SW480 (cell line): ENCODE measurements around the gene ERICH6B.
"Not testable (repeated sequence)": the region's sequence is repeated elsewhere in the genome, so short reads cannot be mapped to it uniquely, and the experiment has no call there.

Source experiments
- DNase-seq: peaks from one replicate; pipeline ENCODE4 v3.0.0-alpha.2; 2016; ENCODE audit warnings: low spot score

ERICH6B gene

DNA sequence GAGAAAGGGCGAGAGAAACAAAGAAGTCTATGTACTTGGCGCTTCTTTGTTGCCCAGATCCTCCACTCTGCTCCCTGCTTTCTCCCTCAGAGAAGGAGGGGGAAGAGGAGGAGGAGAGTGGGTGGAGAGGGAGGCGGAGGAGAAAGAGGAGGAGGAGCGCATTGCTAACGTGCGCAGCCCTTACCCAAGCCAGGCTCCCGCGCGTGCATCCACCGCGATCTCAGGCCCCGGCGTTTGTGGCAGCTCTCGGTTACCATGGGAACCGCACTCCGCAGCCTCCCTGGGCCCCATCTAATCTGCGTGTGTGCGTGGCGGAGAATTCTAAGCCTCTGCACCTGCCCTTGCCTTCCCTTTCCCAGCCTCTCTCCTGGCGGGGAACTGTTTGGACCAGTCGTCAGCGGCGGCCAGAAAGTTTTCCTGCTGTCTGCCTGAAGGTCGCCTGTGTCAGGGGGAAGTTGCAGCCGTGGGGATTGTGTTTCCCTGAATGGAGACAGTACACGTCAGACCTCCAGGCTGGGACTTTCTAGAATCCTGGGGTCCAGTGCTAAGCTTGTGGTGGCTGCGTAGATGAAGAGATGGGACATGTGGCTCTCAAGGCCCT lies at the start of gene ERICH6B:
Gene ERICH6B (minus strand): TSS at position 239 of the 601 bp plus-strand sequence. CDS start 18,734 bp downstream, outside the sequence.
- no peak for DNase-seq

DNA sequence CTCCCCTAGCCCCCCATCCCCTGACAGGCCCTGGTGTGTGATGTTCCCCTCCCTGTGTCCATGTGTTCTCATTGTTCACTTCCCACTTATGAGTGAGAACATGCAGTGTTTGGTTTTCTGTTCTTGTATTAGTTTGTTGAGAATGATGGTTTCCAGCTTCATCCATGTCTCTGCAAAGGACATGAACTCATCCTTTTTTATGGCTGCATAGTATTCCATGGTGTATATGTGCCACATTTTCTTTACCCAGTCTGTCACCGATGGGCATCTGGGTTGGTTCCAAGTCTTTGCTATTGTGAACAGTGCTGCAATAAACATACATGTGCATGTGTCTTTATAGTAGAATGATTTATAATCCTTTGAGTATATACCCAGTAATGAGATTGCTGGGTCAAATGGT lies 47.4 kb upstream of the ERICH6B start:
- not testable (repeated sequence) for DNase-seq

DNA sequence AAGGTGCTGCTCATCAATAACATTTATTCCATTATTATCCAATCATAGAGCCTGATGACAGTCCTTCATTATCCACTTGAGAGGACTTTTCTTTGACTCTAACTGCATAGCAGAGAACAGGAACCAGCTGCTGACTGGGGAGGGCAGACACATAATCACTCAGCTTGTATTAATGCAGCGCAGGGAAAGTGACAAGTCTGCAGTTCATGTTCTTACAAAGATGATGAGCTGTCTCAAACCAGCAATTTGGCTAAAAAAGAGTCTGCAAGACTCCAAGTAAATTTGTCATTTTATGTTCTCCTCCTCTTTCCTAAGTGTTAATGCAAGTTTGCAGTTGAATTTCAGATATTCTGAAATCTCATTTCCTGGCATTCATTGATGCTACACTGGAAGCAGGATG lies 46.6 kb upstream of the ERICH6B start:
- no peak for DNase-seq

DNA sequence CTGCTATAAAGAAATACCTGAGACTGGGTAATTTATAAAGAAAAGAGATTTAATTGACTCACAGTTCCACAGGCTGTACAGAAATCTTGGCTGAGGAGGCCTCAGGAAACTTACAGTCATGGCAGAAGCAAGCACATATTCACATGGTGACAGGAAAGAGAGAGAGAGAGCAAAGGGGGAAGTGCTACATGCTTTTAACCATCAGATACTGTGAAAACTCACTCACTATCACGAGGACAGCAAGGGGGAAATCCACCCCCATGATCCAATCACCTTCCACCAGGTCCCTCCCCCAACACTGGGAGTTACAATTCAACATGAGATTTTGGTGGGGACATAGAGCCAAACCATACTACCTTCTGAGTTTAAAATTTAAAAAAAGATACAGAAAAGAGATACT lies 44.9 kb upstream of the ERICH6B start:
- not testable (repeated sequence) for DNase-seq

DNA sequence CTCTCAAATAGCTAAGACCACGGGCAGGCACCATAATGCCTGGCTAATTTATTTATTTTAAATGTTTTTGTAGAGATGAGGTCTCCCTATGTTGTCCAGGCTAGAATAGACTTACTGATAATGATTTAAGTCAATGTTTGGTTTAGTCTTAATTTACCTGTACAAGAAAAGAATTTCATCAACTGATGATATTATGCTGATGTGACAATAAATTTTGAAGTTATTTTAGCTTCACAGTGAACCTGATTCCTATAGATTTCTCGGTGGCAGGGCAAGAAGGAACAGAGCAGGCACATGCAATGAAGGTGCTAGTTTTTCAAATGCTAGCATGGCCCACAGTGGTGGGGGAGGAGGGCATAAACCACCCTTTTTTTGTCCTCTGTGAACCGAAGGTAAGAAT lies 44.0 kb upstream of the ERICH6B start:
- no peak for DNase-seq

DNA sequence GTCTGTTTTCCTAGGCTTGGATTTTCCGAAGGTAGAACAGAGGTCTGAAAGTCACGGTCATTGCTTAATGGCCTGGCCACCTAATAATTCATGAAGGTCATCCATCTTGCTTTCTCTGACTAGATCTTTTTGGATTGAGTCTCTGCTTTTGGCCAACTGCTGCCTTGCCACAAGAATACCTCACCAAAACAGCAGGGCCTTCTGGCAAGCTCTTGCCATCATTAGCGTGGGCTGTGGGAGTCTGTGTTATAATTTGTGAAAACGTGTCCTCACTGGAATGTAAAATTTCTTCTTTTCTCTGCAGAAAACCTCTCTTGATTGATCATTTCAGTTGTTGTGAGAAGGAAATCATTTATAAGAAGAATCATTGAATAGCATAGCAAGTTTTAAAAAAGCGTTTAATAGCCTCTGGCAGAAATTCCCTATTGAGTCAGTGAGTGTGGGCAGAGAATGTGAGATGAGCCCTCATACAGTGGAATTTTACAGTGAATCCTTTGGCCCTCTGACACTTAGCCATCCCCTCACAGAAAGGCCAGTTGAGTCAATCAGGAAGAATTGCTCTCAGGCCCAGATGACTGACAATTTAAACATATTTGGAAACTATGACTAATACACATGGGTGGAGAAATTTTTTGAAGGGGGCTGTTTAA lies 43.2 kb upstream of the ERICH6B start:
- no peak for DNase-seq

DNA sequence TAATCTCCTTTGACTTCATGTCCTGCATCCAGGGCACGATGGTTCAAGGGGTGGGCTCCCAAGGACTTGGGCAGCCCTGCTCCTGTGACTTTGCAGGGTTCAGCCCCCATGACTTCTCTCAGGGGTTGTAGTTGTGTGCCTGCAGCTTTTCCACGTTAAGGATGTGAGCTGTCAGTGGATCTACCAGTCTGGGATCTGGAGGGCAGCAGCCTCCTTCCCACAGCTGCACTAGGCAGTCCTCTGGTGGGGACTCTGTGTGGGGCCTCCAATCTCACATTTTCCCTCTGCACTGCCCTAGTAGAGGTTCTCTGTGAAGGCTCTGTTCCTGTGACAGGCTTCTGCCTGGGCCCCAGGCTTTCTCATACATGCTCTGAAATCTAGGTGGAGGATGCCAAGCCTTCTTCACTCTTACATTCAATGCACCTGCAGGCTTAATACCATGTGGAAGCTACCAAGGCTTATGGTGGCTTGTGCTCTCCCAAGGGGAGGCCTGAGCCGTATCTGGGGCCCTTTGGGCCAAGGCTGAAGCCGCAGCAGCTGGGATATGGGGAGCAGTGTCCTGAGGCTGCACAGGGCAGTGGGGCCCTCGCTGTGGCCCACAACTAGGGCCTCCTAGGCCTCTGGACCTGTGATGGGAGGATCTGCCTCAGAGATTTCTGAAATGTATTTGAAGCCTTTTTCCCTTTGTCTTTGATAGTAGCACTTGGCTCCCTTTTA lies 39.3 kb upstream of the ERICH6B start:
- no peak for DNase-seq

DNA sequence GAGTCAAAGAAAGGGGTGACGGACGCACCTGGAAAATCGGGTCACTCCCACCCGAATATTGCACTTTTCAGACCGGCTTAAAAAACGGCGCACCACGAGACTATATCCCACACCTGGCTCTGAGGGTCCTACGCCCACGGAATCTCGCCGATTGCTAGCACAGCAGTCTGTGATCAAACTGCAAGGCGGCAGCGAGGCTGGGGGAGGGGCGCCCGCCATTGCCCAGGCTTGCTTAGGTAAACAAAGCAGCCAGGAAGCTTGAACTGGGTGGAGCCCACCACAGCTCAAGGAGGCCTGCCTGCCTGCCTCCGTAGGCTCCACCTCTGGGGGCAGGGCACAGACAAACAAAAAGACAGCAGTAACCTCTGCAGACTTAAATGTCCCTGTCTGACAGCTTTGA lies 29.7 kb upstream of the ERICH6B start:
- not testable (repeated sequence) for DNase-seq

DNA sequence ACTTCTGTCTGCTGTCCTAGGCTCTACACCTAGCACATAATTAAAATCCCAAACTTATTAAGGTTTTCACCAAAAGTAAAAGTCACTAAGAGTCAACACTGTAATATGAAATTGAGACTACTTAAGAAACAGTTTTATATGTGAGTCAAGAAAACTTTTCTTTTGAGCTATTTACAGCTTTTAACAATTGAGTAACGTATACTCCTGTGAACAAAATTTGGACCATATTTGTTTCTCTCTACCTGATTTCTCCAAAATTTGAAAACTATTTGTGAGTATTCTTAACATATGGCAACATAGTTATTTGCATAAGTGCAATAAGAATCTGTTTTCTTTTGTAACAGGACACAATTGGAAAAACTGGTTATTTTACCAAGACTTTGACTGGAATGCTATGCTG lies 26.6 kb upstream of the ERICH6B start:
- DNase-seq, result not testable (repeated sequence)

DNA sequence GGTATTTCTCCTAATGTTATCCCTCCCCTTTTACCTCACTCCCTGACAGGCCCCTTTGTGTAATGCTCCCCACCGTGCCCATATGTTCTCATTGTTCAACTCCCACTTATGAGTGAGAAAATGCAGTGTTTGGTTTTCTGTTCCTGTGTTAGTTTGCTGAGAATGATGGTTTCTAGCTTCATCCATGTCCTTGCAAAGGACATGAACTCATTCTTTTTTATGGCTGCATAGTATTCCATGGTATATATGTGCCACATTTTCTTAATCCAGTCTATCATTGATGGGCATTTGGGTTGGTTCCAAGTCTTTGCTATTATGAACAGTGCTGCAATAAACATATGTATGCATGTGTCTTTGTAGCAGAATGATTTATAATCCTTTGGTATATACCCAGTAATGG lies 19.8 kb upstream of the ERICH6B start:
- not testable (repeated sequence) for DNase-seq

DNA sequence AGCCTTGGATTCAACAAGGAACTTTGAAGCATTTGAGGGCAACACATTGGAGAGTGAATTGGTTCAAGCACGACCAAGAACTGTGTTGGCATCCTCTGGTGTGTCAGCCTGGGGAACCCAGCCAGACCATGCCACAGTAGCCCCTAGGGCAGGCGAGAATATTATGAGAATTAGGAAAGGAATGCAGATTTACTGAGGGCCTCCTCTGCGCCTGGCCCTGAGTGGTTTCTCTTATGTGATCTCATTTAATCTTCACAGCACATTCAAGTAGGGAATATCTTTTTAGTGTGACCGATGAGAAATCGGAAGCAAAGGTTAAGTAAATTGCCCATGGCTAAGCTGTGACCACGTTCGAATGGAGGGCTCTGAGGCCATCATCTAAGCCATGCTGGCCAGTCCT lies 15.3 kb upstream of the ERICH6B start:
- no peak for DNase-seq

DNA sequence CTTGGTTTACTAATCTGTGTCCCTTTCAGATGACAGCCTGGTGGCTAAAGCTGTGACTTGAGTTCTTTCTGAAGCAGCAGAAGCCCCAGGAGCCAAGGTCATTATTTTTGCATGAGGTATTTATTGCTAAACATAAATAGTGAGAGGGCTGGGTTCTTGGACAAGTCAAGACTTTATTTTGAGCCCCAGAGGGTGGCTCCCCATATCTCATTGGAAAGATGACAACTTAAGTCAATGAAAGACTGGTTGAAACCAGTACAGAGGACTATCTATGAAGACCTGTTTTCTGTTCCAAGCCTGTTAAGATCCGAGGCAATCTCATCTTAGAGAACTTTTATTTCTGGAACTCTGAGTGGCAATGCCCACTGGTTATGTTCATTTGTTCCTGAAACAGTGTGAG lies 14.4 kb upstream of the ERICH6B start:
- no peak for DNase-seq

DNA sequence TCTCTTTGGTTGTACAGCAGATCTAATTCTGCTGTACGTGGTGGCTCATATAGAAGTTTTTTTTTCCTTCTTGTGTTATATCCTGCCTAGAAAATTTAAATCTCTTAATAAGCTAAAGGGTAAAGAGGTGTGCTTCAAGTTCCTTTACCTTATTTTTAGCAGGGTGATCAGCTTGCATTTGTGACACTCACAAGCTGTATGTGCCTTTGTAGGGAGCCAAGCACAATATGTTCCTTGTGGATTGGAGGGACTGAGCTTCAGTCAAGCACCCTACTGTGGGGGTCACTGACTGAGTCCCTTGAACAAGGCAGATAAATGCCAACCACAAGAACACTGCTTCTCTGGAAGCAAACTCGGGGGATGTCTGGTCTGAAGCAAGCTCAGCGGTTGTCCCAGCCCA lies 12.6 kb upstream of the ERICH6B start:
- no peak for DNase-seq

DNA sequence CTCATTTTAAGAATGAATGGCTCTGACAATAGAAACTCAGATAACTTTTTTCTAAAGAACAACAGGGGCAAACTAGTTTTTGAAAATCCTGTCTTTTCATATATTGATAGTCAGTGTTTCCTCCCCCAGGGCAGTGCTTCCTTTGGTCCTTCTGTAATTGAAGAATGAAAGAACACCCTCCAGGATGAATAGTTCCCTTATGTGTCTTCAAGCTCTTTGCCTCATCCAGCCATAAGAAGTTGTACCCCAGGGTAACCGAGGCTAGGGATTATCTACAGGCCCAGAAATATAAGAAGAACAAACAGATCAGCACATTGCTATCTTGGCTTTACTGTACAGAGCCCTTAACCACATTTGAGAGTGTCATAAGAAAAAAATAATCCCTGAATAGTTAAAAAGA lies 12.1 kb upstream of the ERICH6B start:
- DNase-seq, result no peak

DNA sequence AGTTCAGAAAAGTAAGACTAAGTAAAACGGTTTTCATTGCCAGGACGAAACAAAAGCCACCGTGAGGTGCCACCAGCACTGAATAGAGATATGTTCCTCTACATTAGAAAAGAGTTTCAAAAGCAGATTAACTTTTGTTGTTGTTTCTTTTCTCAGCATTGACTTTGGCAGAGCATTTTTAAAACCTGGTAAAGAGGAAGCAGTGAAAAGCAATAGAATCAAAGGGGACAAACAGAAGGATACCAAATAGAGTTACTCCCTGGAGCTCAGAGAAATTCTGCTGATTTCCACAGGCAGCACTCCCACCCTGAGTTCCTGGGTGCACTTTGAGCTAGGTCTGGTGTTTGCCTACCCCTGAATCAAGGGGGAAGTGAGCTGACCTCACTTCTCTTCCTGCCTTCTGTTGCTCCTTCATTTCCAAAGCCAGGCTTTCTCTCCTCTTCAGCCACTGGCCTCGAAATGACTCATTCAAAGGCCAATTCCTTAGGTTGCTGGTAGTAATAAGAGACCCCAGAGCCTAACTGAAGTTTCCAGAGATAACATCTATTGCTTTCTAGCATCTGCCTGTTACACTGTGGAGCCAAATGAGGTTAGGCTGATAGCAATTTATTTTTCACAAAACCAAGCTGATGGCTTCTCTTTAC lies 11.3 kb upstream of the ERICH6B start:
- no peak for DNase-seq

DNA sequence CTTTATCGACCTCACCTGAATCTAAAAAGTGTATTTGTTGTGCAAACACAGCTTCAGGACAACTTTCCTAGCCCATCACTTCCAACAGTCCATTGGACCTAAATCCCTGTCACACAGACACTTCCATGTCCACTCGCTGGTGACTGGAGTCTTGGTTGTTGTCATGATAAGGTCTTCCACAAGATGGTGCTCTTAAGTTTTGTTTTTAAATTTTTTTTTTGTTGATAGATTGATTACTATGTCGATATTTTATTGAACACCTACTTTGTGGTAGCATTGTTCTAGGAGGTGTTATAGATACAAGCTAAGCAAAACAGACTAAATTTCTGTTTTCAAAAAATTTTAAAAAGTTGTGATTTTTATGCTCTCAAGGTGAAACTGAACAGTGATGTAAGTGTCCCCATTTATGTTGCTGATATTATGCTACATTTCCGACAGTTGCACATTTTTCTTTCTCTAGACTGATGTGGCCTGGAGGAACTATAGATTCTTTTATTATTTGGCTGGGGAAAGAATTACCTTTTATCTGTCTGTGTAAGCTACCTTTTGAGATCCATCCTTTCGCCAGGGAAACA lies 8.1 kb upstream of the ERICH6B start:
- peak; percentile 33 for DNase-seq

DNA sequence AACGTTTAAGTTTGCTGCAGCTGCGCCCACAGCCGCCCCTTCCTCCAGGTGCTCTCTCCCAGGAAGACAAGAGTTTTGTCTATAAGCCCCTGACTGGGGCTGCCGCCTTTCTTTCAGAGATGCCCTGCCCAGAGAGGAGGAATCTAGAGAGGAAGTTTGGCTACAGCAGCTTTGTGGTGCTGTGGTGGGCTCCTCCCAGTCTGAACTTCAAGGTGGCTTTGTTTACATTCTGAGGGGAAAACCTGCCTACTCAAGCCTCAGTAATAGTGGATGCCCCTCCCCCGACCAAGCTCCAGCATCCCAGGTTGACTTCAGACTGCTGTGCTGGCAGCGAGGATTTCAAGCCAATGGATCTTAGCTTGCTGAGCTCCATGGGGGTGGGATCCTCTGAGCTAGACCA lies 6.4 kb upstream of the ERICH6B start:
- no peak for DNase-seq

DNA sequence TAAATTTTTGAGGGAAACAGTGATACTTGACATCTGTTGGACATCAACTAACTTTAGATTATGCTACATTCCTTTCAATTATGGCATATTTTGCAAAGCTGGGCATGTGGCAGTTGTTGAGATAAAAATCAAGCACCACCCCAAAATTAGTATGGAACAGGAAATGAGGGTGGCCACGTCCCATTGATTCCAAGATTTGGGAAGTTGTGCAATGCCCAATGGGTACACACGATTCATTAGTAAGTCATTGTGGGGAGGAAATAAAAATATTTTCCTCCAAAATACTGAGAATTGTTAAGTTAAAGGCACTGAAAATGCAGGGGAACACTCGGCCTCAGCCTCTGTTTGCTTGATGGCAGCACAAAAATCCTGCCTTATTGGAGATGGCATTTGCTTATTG lies 7.6 kb downstream of the ERICH6B start:
- no peak for DNase-seq

DNA sequence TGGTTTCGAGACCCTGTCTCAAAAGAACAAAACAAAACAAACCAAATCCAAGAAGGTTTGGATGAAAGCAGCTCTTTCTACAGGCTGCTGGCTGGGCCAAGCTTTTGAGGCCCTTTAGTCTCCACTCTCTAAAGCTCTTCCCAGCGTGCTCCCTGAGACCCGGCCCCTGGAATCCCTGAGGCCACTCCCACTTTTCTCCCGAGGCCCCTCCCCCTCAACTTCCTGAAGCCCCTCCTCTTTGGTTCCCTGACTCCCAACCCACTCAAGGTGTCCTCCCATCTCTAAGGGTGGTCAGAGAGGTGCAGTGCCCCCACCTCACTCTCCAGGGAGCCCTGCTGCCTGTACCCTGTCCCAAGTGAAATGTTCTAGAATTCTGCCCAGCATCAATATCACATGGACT lies 10.6 kb downstream of the ERICH6B start:
- no peak for DNase-seq

DNA sequence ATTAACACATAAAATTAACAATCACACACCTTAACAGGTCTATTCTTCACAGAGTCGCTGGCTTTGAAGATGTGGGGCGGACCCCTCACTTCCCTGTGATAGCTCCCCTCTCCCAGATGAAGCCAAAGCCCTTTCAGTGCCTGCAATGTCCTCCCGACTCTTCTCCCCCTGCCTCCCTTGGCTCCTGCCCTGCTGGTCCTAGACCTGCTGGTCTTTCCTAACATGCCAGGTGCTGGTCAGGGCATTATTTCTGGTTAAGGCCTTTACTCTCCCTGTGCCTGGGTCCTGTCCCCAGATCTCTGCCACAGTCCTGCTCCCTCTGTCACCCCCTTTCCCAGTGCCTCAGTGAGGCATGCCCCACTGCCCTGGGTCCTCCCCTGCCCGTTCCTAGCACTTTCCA lies 12.2 kb downstream of the ERICH6B start:
- no peak for DNase-seq

DNA sequence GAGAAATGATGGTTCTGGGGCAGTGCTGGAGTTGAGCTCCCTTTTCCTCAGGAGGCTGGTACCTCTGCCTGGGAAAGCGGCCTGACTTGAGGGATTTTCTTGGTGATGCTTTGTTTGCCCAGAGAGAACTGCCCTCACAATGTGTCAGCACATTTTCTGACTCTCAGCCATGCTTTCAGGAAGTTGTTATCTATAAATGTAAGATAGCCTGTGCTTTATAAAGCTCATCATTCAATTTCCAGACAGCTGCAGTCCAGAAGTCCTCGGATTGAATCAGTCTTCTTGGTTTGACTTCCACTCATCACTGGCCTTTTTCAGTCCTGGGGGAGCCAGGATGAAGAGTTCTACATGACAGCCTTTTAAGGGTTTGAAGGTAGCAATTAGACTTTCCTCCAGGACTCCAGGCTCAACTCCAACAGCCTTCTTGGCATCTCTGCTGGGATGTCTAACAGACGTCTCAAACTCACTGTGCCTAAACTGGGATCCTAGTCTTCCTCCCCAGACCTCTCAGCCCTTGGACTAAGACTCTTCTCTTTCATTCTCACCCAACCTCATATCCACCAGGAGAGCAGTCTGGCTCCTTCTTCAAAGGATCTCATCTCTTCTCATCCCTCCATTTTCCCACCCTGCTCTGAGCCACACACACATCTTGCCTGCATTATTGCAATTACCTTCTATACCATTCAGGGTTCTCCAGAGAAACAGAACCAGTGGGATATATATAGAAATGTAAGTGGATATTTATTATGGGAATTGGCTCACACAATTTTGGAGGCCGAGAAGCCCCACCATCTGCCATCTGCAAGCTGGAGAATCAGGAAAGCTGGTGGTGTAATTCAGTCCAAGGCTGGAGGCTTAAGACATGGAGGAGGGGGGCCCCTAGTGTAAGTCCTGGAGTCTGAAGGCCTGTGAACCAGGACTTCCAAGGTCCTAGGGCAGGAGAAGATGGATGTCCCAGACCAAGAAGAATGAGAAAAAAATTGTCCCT lies 13.1 kb downstream of the ERICH6B start:
- DNase-seq, result no peak
